ENCODE measurements around the gene STXBP6.
A peak's percentile ranks its signal among the peaks of the same experiment; 100 is the strongest.

Gene STXBP6

DNA sequence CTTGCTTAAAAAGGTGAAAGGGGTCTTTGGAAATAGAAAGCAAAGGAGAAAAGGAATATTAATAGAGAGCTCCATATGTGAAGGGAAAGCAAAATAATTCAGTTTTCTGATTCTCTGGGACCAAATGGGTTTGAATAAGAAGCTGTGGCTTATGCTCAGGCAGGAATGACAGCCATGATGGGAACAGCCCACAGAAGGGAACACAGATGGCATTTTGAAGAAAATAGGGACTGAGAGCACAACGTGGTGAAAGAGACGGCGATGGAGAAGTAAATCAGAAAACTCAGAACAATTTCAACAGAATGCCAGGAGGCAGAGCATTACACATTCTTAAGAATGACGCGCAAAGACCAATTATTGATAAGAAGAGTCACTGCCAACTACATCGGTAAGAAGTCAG lies 102.8 kb downstream of the STXBP6 start:
- Histone ChIP-seq H3K4me3 (ENCODE audit: low read depth, low read length) (no peak overlapping the region), H3K36me3 (ENCODE audit: control insufficient read depth in 2 of 2, insufficient read depth in 1 of 2, low read length in 2 of 2) (no peaks in the 10 kb centered on the region), H3K9me3 (ENCODE audit: control insufficient read depth, insufficient read depth, low read depth, low read length) (no peaks in the 10 kb centered on the region), H3K4me1 (ENCODE audit: control insufficient read depth, insufficient read depth, low read length) (peaks cover 6% of the 10 kb centered on the region; the same call in 1 of the 2 replicates), H3K27ac (ENCODE audit: extremely low read depth, low read depth, low read length) (no peak overlapping the region)
- TF ChIP-seq, protein P1, sequence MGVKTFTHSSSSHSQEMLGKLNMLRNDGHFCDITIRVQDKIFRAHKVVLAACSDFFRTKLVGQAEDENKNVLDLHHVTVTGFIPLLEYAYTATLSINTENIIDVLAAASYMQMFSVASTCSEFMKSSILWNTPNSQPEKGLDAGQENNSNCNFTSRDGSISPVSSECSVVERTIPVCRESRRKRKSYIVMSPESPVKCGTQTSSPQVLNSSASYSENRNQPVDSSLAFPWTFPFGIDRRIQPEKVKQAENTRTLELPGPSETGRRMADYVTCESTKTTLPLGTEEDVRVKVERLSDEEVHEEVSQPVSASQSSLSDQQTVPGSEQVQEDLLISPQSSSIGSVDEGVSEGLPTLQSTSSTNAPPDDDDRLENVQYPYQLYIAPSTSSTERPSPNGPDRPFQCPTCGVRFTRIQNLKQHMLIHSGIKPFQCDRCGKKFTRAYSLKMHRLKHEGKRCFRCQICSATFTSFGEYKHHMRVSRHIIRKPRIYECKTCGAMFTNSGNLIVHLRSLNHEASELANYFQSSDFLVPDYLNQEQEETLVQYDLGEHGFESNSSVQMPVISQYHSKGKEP (tag by site-specific recombination; IDR thresholded peaks at IDR 0.05), result no peak
- TF ChIP-seq PRDM1 (tag by site-specific recombination; IDR thresholded peaks at IDR 0.05), result peak; percentile 66; the same call in 1 of the 2 replicates
- TF ChIP-seq, protein P2, sequence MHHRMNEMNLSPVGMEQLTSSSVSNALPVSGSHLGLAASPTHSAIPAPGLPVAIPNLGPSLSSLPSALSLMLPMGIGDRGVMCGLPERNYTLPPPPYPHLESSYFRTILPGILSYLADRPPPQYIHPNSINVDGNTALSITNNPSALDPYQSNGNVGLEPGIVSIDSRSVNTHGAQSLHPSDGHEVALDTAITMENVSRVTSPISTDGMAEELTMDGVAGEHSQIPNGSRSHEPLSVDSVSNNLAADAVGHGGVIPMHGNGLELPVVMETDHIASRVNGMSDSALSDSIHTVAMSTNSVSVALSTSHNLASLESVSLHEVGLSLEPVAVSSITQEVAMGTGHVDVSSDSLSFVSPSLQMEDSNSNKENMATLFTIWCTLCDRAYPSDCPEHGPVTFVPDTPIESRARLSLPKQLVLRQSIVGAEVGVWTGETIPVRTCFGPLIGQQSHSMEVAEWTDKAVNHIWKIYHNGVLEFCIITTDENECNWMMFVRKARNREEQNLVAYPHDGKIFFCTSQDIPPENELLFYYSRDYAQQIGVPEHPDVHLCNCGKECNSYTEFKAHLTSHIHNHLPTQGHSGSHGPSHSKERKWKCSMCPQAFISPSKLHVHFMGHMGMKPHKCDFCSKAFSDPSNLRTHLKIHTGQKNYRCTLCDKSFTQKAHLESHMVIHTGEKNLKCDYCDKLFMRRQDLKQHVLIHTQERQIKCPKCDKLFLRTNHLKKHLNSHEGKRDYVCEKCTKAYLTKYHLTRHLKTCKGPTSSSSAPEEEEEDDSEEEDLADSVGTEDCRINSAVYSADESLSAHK (tag by site-specific recombination; IDR thresholded peaks at IDR 0.05), result no peak
- ChIA-PET POLR2A (no interaction called here), CTCF (no interaction called here)

DNA sequence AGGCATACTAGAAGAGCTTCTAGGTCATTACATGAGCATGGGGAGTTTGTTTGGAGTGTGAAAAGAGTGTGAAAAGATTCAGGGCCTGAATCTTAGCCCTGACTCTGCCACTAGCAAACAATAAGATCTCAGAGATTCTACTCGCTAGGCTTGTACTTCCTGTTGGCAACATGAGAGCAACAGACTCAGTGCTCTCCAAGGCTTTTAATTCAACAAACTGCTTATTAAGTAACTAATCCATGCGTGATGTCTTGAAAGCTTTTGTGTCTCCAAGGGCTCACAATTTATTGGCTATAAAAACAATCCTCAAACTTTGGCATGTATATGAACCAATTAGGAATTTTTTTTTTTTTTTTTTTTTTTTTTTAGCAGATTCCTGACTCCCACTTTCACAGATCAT lies 105.1 kb downstream of the STXBP6 start:
- H3K9me3 ChIP-seq (ENCODE audit: control insufficient read depth, insufficient read depth, low read depth, low read length), result no peaks in the 10 kb centered on the region
- no peak overlapping the region for H3K4me3 ChIP-seq (ENCODE audit: low read depth, low read length)
- POLR2A ChIA-PET, result no interaction called here
- H3K4me1 ChIP-seq (ENCODE audit: control insufficient read depth, insufficient read depth, low read length), result peaks cover 6% of the 10 kb centered on the region; the same call in 1 of the 2 replicates
- no peak overlapping the region for H3K27ac ChIP-seq (ENCODE audit: extremely low read depth, low read depth, low read length)
- CTCF ChIA-PET, result no interaction called here
- TF ChIP-seq, protein P3, sequence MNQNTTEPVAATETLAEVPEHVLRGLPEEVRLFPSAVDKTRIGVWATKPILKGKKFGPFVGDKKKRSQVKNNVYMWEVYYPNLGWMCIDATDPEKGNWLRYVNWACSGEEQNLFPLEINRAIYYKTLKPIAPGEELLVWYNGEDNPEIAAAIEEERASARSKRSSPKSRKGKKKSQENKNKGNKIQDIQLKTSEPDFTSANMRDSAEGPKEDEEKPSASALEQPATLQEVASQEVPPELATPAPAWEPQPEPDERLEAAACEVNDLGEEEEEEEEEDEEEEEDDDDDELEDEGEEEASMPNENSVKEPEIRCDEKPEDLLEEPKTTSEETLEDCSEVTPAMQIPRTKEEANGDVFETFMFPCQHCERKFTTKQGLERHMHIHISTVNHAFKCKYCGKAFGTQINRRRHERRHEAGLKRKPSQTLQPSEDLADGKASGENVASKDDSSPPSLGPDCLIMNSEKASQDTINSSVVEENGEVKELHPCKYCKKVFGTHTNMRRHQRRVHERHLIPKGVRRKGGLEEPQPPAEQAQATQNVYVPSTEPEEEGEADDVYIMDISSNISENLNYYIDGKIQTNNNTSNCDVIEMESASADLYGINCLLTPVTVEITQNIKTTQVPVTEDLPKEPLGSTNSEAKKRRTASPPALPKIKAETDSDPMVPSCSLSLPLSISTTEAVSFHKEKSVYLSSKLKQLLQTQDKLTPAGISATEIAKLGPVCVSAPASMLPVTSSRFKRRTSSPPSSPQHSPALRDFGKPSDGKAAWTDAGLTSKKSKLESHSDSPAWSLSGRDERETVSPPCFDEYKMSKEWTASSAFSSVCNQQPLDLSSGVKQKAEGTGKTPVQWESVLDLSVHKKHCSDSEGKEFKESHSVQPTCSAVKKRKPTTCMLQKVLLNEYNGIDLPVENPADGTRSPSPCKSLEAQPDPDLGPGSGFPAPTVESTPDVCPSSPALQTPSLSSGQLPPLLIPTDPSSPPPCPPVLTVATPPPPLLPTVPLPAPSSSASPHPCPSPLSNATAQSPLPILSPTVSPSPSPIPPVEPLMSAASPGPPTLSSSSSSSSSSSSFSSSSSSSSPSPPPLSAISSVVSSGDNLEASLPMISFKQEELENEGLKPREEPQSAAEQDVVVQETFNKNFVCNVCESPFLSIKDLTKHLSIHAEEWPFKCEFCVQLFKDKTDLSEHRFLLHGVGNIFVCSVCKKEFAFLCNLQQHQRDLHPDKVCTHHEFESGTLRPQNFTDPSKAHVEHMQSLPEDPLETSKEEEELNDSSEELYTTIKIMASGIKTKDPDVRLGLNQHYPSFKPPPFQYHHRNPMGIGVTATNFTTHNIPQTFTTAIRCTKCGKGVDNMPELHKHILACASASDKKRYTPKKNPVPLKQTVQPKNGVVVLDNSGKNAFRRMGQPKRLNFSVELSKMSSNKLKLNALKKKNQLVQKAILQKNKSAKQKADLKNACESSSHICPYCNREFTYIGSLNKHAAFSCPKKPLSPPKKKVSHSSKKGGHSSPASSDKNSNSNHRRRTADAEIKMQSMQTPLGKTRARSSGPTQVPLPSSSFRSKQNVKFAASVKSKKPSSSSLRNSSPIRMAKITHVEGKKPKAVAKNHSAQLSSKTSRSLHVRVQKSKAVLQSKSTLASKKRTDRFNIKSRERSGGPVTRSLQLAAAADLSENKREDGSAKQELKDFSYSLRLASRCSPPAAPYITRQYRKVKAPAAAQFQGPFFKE (tag by site-specific recombination; IDR thresholded peaks at IDR 0.05; ENCODE audit: borderline replicate concordance), result no peak
- TF ChIP-seq, protein P4, sequence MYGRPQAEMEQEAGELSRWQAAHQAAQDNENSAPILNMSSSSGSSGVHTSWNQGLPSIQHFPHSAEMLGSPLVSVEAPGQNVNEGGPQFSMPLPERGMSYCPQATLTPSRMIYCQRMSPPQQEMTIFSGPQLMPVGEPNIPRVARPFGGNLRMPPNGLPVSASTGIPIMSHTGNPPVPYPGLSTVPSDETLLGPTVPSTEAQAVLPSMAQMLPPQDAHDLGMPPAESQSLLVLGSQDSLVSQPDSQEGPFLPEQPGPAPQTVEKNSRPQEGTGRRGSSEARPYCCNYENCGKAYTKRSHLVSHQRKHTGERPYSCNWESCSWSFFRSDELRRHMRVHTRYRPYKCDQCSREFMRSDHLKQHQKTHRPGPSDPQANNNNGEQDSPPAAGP (tag by site-specific recombination; IDR thresholded peaks at IDR 0.05), result no peak
- TF ChIP-seq, protein P5, sequence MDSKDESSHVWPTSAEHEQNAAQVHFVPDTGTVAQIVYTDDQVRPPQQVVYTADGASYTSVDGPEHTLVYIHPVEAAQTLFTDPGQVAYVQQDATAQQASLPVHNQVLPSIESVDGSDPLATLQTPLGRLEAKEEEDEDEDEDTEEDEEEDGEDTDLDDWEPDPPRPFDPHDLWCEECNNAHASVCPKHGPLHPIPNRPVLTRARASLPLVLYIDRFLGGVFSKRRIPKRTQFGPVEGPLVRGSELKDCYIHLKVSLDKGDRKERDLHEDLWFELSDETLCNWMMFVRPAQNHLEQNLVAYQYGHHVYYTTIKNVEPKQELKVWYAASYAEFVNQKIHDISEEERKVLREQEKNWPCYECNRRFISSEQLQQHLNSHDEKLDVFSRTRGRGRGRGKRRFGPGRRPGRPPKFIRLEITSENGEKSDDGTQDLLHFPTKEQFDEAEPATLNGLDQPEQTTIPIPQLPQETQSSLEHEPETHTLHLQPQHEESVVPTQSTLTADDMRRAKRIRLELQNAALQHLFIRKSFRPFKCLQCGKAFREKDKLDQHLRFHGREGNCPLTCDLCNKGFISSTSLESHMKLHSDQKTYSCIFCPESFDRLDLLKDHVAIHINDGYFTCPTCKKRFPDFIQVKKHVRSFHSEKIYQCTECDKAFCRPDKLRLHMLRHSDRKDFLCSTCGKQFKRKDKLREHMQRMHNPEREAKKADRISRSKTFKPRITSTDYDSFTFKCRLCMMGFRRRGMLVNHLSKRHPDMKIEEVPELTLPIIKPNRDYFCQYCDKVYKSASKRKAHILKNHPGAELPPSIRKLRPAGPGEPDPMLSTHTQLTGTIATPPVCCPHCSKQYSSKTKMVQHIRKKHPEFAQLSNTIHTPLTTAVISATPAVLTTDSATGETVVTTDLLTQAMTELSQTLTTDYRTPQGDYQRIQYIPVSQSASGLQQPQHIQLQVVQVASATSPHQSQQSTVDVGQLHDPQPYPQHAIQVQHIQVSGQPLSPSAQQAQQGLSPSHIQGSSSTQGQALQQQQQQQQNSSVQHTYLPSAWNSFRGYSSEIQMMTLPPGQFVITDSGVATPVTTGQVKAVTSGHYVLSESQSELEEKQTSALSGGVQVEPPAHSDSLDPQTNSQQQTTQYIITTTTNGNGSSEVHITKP (tag by site-specific recombination; IDR thresholded peaks at IDR 0.05), result no peak
- TF ChIP-seq, protein P6, sequence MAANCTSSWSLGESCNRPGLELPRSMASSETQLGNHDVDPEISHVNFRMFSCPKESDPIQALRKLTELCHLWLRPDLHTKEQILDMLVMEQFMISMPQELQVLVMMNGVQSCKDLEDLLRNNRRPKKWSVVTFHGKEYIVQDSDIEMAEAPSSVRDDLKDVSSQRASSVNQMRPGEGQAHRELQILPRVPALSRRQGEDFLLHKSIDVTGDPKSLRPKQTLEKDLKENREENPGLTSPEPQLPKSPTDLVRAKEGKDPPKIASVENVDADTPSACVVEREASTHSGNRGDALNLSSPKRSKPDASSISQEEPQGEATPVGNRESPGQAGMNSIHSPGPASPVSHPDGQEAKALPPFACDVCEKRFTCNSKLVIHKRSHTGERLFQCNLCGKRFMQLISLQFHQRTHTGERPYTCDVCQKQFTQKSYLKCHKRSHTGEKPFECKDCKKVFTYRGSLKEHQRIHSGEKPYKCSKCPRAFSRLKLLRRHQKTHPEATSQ (tag by site-specific recombination; IDR thresholded peaks at IDR 0.05), result no peak
- H3K36me3 ChIP-seq (ENCODE audit: control insufficient read depth in 2 of 2, insufficient read depth in 1 of 2, low read length in 2 of 2), result no peaks in the 10 kb centered on the region

Data from HEK293 (cell line).